ENCODE results near the gene ZNF28.
"Not testable (repeated sequence)": the region's sequence is repeated elsewhere in the genome, so short reads cannot be mapped to it uniquely, and the experiment has no call there.

DNA sequence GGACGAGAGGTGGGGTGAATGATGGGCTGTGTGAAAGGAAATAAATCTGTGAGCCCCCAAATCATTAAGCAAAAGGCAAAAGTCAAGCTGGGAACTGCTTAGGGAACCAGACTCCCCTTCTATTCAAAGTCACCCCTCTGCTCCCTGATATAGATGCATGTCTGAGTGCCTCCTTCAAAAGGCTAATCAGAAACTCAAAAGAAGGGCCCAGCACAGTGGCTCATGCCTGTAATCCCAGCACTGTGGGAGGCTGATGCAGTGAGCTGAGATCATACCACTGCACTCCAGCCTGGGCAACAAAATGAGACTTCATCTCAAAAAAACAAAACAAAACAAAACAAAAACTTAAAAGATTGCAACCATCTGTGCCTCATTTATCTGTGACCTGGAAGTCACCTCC lies 12.9 kb upstream of the ZNF28 start:
- TF ChIP-seq ZNF384 (IDR thresholded peaks at IDR 0.05); SP1 (IDR thresholded peaks at IDR 0.05); TARDBP (IDR thresholded peaks at IDR 0.05); FOXM1 (IDR thresholded peaks at IDR 0.05; ENCODE audit: borderline replicate concordance); SUZ12 (IDR thresholded peaks at IDR 0.05); CTBP1 (IDR thresholded peaks at IDR 0.05; ENCODE audit: borderline replicate concordance); ARNT (IDR thresholded peaks at IDR 0.05): not testable (repeated sequence)

All from HEK293T (cell line).